T-helper 2 cell (primary cell): ENCODE data around the gene HAND2.

Experiments used
- DNase-seq, 5 experiments: peaks; one replicate each; pipeline versions ENCODE4 v3.0.0 to v3.0.0-alpha.2; 2012 to 2022
- total RNA-seq, 2 donors: gene quantifications; one replicate each; lab custom pipeline; 2026; lab: John Stamatoyannopoulos, UW

Gene HAND2
- total RNA-seq = 0 to 0.07 reads per million in 2 donors

- DNase-seq = no peak
Measured at GRCh38 chr4:173529477-173530325, at the start of gene HAND2. HAND2 (minus strand) TSS chr4:173530229; CDS start chr4:173529289, 940 bp downstream.

GRCh38 chr4:173578956-173579355 is 48.9 kb upstream of the HAND2 start:
- no peak for DNase-seq

DNA sequence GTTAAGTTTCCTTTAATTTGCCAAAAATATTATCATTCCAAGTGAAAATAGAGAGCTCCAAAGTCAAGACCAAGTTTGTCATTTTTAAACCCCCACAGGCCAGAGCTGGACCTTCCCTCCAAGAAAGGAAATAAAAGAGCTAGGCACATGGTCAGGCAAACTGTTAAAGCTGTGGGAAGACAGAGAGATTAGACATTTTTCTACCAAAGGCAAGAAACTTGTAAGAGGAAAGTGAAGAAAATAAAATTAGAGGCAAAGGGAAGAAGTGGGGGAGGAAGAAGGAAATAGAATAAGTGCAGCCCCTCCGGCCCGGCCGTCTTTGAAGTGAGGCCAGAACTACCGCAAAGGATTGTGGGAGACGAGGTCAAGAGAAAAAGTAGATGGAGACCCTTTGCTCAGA is 47.9 kb upstream of the HAND2 start:
- DNase-seq = no peak

DNA sequence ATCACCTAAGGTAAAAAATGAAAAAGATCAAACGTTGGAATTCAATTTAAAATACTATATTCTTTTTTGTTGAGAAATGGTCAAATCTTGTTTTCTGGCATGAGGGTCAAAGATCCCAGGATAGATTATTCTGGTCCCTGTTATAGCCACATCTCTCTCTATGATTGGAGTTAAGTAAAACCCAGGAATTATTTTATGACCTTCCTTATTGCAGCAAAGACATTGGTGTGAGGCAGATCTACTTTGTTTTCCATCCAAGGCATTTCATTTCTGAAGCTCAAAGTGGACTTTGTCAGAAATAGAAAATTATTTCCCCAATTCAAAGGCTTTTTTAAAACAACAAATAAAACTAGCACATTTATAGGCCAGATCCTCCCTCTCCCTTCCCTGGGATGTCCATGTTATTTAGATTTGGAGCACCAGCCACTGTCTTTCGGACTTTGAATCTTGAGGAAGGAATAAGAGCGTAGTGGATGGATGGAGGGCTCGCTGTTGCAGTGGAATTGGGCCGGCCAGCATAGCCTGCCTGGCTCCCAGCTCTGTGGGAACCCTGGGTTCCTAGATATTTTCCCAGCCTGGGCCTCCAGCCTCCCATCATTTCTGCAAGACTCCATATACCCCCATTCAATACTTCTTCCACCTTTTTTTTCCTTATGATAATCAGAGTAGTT is 45.6 kb upstream of the HAND2 start:
- no peak for DNase-seq

DNA sequence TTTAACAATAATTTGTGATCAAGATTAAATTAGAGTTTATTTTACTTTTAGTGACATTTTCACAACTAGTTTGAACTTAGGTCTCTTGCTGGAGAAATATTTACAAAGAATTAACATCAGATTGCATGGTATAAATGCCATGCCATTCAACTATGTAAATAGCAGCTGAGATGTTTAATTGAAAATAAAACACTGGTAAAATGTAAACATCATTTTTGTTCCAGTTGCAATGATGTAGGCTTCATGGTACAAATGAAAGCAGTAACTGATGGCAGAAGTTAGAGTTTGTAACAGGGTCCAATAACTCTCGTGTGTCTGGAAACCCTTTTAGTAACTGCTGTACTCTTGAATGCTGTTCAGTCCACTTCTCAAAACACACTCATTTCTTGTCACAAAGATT is 43.7 kb upstream of the HAND2 start:
- no peak for DNase-seq

DNA sequence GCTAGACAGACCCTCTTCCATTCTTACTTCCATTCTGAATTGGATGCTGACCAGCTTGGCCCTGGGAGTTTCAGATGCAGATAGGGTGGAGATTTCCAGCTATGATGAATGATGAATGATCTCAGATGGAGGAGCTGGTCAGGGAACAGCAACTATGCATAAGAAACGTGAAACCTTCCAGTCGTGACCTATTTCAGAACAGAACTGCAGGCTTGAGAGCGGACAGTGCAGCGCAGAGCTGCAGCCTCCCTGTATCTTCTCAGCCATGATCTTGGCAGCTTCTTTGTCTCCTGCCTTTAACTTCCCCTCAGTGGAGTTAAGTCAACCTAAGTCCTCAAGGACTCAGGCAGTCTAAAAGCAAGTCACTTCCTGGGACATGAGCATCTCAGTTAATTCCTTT is 43.3 kb upstream of the HAND2 start:
- no peak for DNase-seq

DNA sequence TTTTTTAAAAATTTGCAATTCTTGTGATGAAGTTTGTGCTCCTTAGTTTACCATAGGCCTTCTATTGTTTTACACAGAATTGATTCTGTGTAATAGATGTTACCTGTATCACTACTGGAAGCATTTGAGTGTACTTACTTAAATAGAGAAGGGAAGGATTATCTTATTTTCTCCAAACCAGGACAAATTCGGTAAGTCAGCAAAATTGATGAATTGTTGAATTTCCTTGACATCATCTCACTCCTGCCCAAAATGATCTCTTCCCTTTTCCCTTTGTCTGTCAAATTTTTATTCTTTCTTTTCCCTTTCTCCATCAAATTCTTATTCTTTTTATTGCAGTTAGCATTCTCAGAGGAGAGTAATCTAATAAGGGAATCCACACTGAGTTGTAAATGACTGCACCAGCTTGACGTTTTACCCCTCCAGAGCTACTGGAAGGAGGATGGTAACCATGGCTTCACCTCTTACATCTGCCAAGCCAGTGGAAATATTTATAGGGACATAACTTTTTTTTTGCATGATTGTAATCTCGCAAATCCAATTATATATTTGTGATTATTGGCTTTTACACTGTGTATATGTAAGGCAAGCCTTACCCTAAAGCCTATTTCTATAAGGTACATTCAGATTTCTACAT is 42.6 kb upstream of the HAND2 start:
- no peak for DNase-seq

DNA sequence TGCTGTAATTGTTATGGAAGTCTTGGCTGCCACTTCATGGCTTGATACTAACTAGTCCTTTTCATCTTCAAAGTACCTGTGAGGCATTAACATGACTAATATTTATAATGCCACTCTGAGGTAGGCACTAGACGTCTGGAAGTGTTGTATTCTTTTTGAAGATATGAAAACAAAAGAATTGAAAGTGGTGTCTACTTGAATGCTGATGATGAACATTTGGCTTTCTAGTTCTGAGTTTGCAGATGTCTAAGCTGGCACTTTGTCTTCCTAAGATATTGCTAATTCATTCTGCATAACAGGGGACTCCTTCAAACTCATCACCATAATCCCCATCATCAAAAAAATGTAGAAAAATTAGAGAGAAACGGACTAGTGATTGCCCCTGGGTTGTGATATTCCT is 41.6 kb upstream of the HAND2 start:
- DNase-seq = no peak

GRCh38 chr4:173565281-173565680 is 35.3 kb upstream of the HAND2 start:
- DNase-seq = no peak

- DNase-seq = no peak
Measured at GRCh38 chr4:173564461-173564860, 34.4 kb upstream of the HAND2 start.

GRCh38 chr4:173560896-173561295 is 30.9 kb upstream of the HAND2 start:
- no peak for DNase-seq

DNA sequence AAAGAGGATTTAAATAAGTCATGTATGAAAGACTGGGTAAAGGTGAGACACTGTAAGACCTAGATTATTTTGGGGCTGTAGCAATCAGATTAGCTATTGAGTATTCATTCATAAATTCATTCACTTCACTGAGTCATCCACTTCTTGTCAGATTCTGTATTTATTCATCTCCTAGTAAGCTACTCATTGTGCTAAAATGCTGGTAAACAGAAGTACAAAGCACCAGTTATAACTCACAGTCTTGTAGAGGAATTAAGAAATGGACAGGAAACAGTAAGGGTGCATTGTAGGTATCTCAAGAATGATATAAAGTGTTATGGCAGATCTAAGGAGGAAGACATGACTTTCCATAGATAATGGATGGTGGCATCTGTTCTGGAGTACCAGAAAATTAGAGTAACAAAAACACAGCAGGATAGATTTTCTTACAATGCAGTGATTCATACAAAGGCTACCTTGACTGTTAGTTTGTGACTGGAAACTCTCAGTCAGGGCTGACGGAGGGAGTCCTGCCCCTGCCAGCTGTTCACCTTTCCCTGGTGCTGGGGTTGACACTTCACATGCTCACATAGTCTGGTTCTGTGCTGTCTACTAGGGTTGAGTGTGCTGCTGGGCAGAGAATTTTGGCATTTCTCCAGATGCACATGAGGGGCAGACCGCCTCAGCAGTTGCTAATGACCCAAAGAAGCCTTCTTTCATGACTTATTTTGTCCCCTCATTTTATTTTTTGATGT is 26.5 kb upstream of the HAND2 start:
- DNase-seq = no peak

GRCh38 chr4:173547889-173548288 is 17.9 kb upstream of the HAND2 start:
- no peak for DNase-seq

DNA sequence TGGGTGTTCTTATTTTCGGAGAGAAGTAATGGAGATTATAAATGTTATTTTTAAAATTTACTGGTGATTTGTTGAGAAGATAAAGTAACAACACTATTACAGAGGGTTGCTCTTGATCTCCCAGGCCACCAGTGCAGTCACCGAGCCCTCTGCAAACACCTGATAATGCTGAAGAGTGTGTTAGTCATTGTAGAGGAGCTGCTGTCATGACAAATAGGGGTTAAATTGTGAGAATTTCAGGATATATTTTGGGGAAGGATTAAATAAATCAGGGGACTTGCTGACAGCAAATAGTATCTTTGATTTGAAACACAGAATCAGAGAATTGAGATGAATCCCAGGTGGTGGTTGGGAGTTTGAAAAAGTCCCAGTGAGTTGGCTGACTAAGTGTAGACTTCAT is 16.7 kb upstream of the HAND2 start:
- DNase-seq = no peak

DNA sequence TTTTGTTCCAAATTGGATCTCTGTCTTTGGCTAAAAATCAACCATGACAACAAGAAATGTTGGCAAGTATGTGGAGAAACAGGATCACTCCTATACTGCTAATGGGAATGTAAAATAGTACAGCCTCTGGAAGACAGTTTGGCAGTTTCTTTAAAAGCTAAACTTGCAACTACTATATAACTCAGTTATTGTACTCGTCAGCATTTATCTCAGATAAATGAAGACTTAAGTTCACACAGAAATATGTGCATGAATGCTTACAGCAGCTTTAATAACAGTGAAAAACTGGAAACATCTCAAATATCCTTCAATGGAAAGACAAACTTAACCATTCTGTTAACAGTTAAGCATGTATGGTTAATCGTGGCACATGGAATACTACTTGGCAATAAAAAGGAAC is 15.4 kb upstream of the HAND2 start:
- no peak for DNase-seq

DNA sequence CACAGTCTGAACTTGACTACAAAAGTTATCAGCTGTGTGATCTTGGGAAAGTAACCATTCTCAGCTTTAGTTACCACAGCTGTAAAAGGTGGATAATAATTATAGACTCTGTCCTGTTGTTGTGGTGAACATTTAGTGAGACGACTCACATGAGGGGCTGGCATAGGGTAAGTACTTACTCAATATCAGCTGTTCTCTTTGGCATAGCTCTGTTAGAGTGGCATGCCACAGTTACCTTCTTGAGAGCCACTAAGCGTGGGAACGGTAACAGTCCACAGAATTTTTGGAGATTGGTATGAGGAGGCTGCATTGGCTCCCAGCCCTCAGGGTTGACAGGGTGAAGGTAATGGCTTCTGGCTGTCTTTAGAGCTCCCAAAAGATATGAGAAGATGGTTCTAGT is 13.2 kb upstream of the HAND2 start:
- no peak for DNase-seq

DNA sequence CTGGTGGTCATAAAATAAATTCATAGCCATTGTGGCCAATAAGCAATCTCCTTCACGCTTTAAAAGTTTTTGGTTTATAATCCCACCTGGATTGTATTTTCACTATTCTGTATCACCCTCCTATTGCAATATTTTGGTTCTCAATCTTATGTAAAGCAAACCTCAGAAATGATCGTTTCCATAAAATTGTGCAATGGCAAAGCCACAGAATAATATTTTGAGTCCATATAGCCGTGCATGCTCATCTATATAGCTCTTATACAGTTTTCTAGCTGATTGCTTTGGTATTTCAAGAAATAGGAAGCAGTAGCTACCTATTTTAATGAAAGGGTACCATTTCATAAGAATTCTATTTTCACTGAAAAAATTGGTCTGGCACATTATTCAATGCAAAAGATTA is 10.0 kb upstream of the HAND2 start:
- DNase-seq = no peak

DNA sequence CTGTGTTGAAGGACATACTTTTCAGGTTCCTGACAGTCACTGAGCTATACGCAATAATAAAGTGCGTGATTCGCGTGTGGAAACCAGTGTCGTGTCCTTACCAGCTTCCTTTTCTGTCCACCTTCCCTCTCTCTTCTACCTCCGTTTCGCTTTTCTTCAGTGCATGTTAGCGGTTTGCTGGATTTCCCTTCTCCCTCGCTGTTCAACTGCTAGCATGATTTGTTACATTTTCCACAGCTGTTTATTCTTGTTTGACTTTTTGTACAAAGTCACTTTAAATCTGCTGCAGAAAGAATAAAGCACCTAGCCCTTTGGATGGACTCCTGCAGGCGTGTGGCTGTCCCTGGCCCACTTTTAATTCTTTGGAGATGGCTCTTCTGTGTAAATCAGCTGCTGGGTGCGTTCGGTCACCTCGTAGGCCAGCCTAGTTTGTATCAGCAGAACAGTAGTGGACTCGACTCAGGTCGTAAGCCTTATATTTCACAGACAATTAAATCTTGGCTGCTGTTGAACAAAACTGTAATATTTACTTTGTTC is 8.9 kb upstream of the HAND2 start:
- DNase-seq = no peak

DNA sequence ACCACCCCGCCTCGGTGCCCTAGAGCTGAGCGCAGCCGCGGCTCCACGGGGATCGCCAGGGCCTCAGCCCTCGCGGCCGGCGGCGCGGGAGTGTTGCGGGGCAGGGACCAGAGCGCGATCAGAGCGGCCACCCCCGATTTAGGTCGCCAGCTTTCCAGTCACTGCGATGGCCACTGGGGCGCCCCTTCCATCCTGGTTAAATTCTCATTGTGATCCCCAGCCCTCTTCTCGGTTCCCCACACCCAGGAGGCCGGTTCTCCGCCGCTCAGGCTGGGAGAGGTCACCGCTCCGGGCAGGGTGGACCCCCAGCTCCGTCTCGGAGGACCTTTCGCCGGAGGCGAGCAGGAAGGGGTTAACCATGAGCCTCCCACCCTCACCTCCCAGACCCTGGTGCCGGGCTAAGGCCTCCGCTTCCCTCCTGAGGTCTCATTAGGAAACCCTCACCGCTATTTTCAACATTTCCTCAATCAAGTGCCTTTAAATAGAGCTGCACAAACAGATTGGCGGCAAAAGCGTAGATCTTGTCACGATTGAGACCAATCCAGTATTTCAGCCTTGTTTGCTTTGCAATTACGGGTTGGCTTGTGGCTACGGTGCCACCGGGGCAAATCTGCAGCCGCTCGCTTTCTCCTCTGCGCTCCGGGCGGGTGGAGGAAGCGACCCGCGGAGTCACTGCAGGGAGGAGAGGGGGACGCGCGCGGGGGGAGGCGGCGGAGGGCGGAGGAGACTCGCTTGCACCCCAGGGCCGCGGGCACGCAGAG is 8.3 kb upstream of the HAND2 start:
- no peak for DNase-seq

- no peak for DNase-seq
Measured at GRCh38 chr4:173537613-173538147, 7.7 kb upstream of the HAND2 start.

GRCh38 chr4:173536808-173537429 is 6.9 kb upstream of the HAND2 start:
- DNase-seq = no peak
